NCI-H187 (cell line): ENCODE results near the gene OR6B3.
"Not testable (repeated sequence)": the region's sequence is repeated elsewhere in the genome, so short reads cannot be mapped to it uniquely, and the experiment has no call there.

Source experiments
- DNase-seq, 2 experiments: peaks; one replicate each; lab custom pipeline; 2025; lab: John Stamatoyannopoulos, UW

The OR6B3 gene

GRCh38 chr2:240053173-240054155, at the start of gene OR6B3:
TSS of gene OR6B3 (minus strand) at chr2:240053521.
- no peak for DNase-seq

DNA sequence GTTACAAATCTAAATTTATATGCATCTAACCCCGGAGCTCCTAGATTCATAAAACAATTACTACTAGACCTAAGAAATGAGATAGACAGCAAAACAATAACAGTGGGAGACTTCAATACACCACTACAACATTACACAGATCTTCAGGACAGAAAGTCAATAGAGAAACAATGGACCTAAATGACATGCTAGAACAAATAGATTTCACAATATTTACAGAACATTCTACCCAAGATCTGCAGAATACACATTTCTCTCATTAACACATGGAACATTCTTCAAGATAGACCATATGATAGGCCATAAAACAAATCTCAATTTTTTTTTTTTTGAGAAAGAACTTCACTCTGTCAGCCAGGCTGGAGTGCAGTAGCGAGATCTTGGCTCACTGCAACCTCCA, 45.0 kb upstream of the OR6B3 start:
- DNase-seq: no peak

GRCh38 chr2:240095556-240096523, 42.5 kb upstream of the OR6B3 start:
- DNase-seq: no peak

GRCh38 chr2:240089306-240089705, 36.0 kb upstream of the OR6B3 start:
- DNase-seq: no peak

DNA sequence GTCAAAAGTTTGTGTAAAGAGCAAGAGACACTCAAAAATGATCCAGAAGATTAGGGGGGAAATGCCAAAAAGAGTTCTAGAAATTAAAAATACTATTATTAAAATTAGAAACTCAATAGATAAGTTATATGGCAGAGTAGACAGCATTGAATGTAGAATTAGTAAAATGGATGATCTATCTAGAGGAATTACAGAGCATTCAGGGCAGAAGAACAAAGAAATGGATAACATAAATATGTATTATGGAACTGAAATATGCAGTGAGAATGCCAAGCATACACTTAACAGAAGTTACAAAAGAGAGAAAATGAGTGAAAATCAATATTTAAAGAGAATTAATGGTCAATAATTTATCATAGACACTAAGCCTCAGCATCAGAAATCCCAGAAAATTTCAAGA, 33.2 kb upstream of the OR6B3 start:
- DNase-seq: no peak

DNA sequence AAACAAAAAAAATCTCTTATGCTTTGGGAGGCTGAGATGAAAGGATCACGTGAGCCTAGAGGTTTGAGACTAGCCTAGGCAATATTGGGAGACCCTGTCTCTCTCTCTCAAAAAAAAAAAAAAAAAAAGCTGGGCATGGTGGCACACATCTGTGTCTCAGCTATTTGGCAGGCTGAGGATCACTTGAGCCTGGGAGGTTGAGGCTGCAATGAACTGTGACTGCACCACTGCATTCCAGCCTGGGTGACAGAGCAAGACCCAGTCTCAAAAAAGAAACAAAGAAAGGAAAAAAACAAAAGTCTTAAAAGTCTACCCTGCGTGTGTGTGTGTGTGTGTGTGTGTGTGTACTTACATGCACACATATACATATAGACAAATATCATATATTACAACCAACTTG, 25.3 kb upstream of the OR6B3 start:
- DNase-seq: no peak

- no peak for DNase-seq
Observed at GRCh38 chr2:240077442-240077841, 24.1 kb upstream of the OR6B3 start.

GRCh38 chr2:240074545-240074944, 21.2 kb upstream of the OR6B3 start:
- DNase-seq: no peak

- DNase-seq: no peak
Observed at GRCh38 chr2:240070907-240071306, 17.6 kb upstream of the OR6B3 start.

DNA sequence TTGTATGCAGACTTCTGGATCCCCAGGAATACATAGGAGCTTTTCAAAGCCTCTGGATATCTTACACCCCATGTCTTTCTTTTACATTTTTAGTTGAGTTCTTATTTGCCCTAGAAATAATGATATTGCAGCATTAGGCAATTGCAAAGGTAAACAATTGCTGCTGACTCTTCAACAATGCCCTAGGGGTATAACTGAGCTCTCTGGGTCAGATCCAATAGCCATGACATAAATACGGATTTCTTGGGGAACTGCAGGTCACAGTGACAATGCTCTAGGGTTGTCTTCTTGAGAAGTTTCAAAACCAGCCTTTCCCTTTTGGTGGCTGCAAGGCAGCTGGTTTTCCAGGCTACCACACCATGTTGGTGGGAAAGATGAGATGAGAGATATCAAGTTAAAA, 16.5 kb upstream of the OR6B3 start:
- no peak for DNase-seq

DNA sequence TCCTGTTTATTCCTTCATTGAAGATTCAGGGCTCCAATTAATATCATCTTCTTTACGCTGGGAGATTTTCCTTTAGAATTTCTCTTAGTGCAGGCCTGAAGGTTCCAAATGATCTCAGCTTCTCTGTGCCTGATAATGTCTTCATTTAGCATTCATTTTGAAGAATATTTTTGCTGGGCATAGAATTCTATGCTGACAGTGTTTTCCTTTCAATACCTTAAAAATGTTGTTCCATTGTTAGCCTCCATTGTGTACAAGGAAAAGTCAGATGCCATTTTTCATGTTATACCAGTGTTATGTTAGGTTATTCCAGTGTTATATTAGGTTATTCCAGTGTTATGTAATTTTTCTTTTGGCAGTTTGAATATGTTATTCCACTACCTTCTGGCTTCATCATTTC, 14.9 kb upstream of the OR6B3 start:
- no peak for DNase-seq

- DNase-seq: no peak
Observed at GRCh38 chr2:240066489-240066888, 13.2 kb upstream of the OR6B3 start.

GRCh38 chr2:240064898-240065297, 11.6 kb upstream of the OR6B3 start:
- no peak for DNase-seq

- peak in 1 of 2 experiments; percentile 6 for DNase-seq
Observed at GRCh38 chr2:240060977-240061591, 7.8 kb upstream of the OR6B3 start.

GRCh38 chr2:240056678-240057077, 3.4 kb upstream of the OR6B3 start:
- DNase-seq: no peak

DNA sequence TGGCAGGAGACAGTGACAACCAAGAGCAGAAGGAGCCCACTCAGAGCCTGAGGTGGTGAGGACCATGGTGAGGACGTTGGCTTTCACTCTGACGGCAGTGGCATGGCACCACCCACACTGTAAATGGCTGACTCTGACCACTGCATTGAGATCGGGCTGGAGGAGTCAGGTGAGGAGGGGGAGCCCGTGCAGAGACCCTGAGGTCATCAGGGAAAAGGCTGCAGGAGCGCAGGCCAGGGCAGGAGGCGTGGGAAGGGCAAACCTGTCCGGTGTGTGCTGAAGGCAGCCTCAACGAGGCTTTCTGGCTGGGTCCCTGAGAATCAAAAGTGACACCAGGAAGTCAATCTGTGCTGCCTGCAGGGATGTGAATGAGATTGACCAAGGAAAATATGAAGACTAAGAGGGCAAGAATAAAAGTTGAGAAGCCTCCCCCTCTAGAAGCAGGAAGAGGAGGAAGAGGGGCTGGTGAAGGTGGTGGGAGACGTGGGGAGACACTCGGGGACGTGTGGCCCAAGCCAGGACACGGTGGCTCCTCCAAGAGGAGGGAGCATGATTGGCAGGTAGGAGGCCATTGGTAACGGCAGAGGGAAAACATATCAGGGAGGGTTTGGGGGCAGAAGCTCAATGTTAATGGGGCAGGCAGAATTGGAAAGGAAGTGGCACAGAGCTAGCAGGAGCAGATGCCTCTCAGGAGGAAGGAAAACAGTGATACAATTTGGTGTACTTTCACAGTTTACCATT, 2.0 kb upstream of the OR6B3 start:
- no peak for DNase-seq

DNA sequence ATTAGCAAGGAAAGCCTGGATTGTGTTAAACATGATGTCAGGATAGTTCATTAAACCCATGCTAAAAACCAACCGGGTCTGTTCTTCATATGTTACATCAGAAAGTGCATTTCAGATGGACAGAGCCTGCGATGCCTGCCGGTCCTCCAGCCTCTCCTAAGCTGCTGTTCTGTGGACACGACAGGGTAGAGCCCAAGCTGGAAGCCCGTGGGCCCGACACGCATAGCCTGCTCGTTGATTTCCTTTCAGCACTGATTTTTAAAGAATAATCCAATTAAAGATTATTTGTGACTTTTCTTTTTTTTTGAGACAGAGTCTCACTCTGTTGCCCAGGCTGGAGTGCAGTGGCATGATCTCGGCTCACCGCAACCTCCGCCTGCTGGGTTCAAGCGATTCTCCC, 797 bp downstream of the OR6B3 start:
- no peak for DNase-seq

DNA sequence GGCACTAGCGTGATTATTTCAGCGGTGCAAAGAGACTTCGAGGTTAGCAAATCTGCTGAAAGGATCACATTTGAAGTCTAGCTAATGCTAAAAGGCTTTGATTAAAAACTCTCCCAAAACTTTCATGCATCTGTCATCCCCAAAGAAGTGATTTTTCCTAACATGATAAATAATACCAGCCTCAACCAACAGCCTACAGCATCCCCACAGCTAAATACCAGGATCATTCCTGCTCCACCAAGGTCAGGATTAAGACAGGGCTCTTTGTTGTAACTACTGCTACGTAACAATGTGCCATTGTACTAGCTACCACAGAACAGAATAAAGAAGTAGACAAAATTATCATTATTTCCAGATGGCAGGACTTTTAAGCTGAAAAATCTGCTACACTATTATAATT, 1.6 kb downstream of the OR6B3 start:
- no peak for DNase-seq

DNA sequence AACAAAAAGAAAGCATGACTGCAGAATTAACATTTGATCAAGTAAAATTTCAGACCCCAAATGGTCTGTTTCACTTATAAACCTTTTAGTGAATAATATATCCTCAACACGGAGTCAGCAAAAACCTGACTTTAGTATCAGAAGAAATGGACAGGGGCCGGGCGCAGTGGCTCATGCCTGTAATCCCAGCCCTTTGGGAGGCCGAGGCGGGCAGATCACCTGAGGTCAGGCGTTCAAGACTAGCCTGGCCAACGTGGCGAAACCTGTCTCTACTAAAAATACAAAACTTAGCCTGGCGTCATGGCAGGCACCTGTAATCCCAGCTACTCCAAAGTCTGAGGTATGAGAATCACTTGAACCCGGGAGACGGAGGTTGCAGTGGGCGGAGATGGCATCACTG, 3.0 kb downstream of the OR6B3 start:
- no peak for DNase-seq

DNA sequence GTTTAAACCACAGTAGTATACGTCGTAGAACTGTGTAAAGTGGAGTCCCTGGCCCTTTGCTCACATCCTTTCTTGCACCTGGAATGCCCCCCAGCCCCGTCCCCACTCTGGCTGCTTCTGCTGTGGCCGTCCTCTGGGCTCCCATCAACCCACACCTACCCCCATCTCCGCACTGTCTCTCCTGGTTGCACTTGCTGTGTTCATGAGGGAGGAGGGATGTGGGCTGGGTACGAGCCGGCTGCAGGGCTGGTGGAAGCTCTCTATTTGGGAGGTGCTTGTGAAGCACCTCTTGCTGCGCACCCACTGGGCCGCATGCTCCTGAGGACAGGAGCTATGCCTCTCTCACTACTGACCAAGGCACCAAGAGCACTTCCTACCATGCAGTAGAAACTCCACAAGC, 5.1 kb downstream of the OR6B3 start:
- DNase-seq: no peak

GRCh38 chr2:240045098-240045497, 8.2 kb downstream of the OR6B3 start:
- no peak for DNase-seq

- not testable (repeated sequence) for DNase-seq
Observed at GRCh38 chr2:240044096-240044495, 9.2 kb downstream of the OR6B3 start.
